Mesenchymal stem cell (in vitro differentiated cells and primary cell): Measurements from ENCODE around the gene NEK5.

Experiments used
- DNase-seq: peaks from one replicate; pipeline ENCODE4 v3.0.0-alpha.2; 2013
- H2AFZ ChIP-seq: one replicate; pipeline ENCODE4 v1.6.1; 2013; ENCODE audit warnings: low read depth, mild to moderate bottlenecking, control low read depth, inconsistent platforms, low read length, moderate library complexity
- H2AK5ac ChIP-seq: 2 replicates; pipeline ENCODE4 v1.6.1; 2013; ENCODE audit warnings: low read length, moderate library complexity, mild to moderate bottlenecking, inconsistent platforms; ENCODE audit not compliant: severe bottlenecking
- H2BK120ac ChIP-seq: one replicate; pipeline ENCODE4 v1.6.1; 2013; ENCODE audit warnings: low read depth, mild to moderate bottlenecking, inconsistent platforms, low read length, moderate library complexity
- H2BK12ac ChIP-seq, 2 experiments: one replicate each; pipeline ENCODE4 v1.6.1; 2013; ENCODE audit warnings: inconsistent platforms in 2 of 2, low read length in 2 of 2, mild to moderate bottlenecking in 2 of 2, moderate library complexity in 2 of 2, control low read depth in 1 of 2
- H2BK15ac ChIP-seq: one replicate; pipeline ENCODE4 v1.6.1; 2013; ENCODE audit warnings: mild to moderate bottlenecking, low read depth, inconsistent platforms; ENCODE audit not compliant: poor library complexity, severe bottlenecking
- H2BK5ac ChIP-seq: 2 replicates; pipeline ENCODE4 v1.6.1; 2013; ENCODE audit warnings: low read depth, mild to moderate bottlenecking, low read length, control low read depth, inconsistent platforms; ENCODE audit not compliant: poor library complexity, severe bottlenecking
- H3K14ac ChIP-seq, 2 experiments: one replicate each; pipeline ENCODE4 v1.6.1; 2013; ENCODE audit warnings: inconsistent platforms in 2 of 2, low read length in 2 of 2, control low read depth in 1 of 2, mild to moderate bottlenecking in 1 of 2, moderate library complexity in 1 of 2
- H3K18ac ChIP-seq, 2 experiments: one replicate each; pipeline ENCODE4 v1.6.1; 2013; ENCODE audit warnings: inconsistent platforms in 2 of 2, low read length in 2 of 2, control low read depth in 1 of 2, low read depth in 1 of 2, mild to moderate bottlenecking in 1 of 2
- H3K23ac ChIP-seq, 2 experiments: one replicate each; pipeline ENCODE4 v1.6.1; 2013; ENCODE audit warnings: inconsistent platforms in 2 of 2, low read length in 2 of 2, mild to moderate bottlenecking in 2 of 2, moderate library complexity in 2 of 2, control low read depth in 1 of 2
- H3K27ac ChIP-seq: 2 replicates; pipeline ENCODE4 v1.5.1; 2013; ENCODE audit warnings: mild to moderate bottlenecking, moderate library complexity, low read length, control low read depth, inconsistent platforms; ENCODE audit not compliant: poor library complexity, severe bottlenecking
- H3K27me3 ChIP-seq, 2 experiments: 2 replicates each; pipeline versions ENCODE4 v1.6.1 to v1.7.0; 2013; ENCODE audit warnings: low read length in 2 of 2, mild to moderate bottlenecking in 2 of 2, moderate library complexity in 2 of 2, control low read depth in 1 of 2, inconsistent platforms in 1 of 2; ENCODE audit not compliant: control insufficient read depth in 1 of 2, insufficient read depth in 1 of 2
- H3K36me3 ChIP-seq, 2 experiments: 2 replicates each; pipeline versions ENCODE4 v1.6.1 to v1.7.0; 2013; ENCODE audit warnings: low read length in 2 of 2, control low read depth in 1 of 2, inconsistent platforms in 1 of 2, low read depth in 1 of 2, mild to moderate bottlenecking in 1 of 2; ENCODE audit not compliant: insufficient read depth in 2 of 2, control insufficient read depth in 1 of 2
- H3K4ac ChIP-seq, 2 experiments: one replicate each; pipeline ENCODE4 v1.6.1; 2013; ENCODE audit warnings: inconsistent platforms in 2 of 2, low read length in 2 of 2, mild to moderate bottlenecking in 2 of 2, moderate library complexity in 2 of 2, control low read depth in 1 of 2, low read depth in 1 of 2
- H3K4me1 ChIP-seq: 2 replicates; pipeline ENCODE4 v1.6.1; 2013; ENCODE audit warnings: low read depth, low read length, control low read depth; ENCODE audit not compliant: control insufficient read depth, insufficient read depth
- H3K4me2 ChIP-seq: 2 replicates; pipeline ENCODE4 v1.6.1; 2013; ENCODE audit warnings: low read length, mild to moderate bottlenecking, inconsistent platforms; ENCODE audit not compliant: poor library complexity, severe bottlenecking
- H3K4me3 ChIP-seq, 2 experiments: 2 replicates each; pipeline versions ENCODE4 v1.5.1 to v1.7.0; 2013; ENCODE audit warnings: low read length in 2 of 2, mild to moderate bottlenecking in 2 of 2, control low read depth in 1 of 2, low read depth in 1 of 2; ENCODE audit not compliant: insufficient read depth in 1 of 2
- H3K79me1 ChIP-seq: replicated peaks from 2 replicates; pipeline ENCODE4 v1.6.1; 2013; ENCODE audit warnings: mild to moderate bottlenecking, control low read depth, low read length, inconsistent platforms; ENCODE audit not compliant: poor library complexity, severe bottlenecking
- H3K9ac ChIP-seq: 2 replicates; pipeline ENCODE4 v1.7.0; 2013; ENCODE audit warnings: mild to moderate bottlenecking, low read length, moderate library complexity
- H3K9me3 ChIP-seq: 2 replicates; pipeline ENCODE4 v1.7.0; 2013; ENCODE audit warnings: mild to moderate bottlenecking, low read length; ENCODE audit not compliant: control insufficient read depth
- H4K8ac ChIP-seq: one replicate; pipeline ENCODE4 v1.6.1; 2013; ENCODE audit warnings: inconsistent platforms, mild to moderate bottlenecking, low read length, moderate library complexity
- H4K91ac ChIP-seq: one replicate; pipeline ENCODE4 v1.6.1; 2013; ENCODE audit warnings: mild to moderate bottlenecking, low read length, inconsistent platforms
- WGBS: methylation state at CpG from one replicate; pipeline ENCODE4 v1.1.7; 2013; ENCODE audit warnings: mixed read lengths; 5-methylcytosine and 5-hydroxymethylcytosine counted together

Gene NEK5

DNA sequence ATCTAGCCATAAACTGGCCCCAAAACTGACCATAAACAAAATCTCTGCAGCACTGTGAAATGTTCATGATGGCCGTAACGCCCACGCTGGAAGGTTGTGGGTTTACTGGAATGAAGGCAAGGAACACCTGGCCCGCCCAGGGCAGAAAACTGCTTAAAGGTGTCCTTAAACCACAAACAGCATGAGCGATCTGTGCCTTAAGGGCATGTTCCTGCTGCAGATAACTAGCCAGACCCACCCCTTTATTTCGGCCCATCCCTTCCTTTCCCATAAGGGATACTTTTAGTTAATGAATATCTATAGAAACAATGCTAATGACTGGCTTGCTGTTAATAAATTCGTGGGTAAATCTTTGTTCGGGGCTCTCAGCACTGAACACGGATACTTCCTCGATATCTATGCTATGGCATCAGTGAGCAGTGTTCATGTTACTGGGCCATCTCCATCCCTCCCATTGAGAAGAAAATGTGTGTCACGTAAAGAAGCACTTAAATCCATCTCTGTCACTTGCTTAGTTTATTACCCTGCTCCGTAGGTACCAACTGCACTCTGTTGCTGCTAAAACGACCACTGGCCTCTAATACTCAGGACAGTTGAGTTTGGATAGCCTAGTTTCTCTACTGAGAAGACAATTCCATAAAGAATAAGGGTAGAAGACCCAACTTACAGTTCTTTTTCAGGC is 122.9 kb downstream of the NEK5 start:
- no peak overlapping the region for H2AK5ac ChIP-seq
- H3K9ac ChIP-seq: no peak overlapping the region
- no peak overlapping the region for H2BK15ac ChIP-seq
- peaks cover 11% of the 10 kb centered on the region for H3K79me1 ChIP-seq
- no peak overlapping the region for H4K8ac ChIP-seq
- H3K27me3 ChIP-seq: peaks cover 8 to 31% of the 10 kb centered on the region in 2 experiments
- H3K4me2 ChIP-seq: no peak overlapping the region
- no peak overlapping the region for H2BK120ac ChIP-seq
- no peak overlapping the region for H3K27ac ChIP-seq
- H3K4me3 ChIP-seq: no peak overlapping the region
- no peak overlapping the region for H3K4ac ChIP-seq
- no peak for DNase-seq
- peaks cover under 1% of the 10 kb centered on the region for H3K4me1 ChIP-seq
- 95% methylated on average over 11 of the region's 13 CpGs for WGBS
- no peak overlapping the region for H2BK12ac ChIP-seq
- no peak overlapping the region for H2BK5ac ChIP-seq
- no peak overlapping the region for H2AFZ ChIP-seq
- no peaks in the 10 kb centered on the region for H3K36me3 ChIP-seq
- no peaks in the 10 kb centered on the region for H3K9me3 ChIP-seq
- no peak overlapping the region for H3K23ac ChIP-seq
- no peak overlapping the region for H4K91ac ChIP-seq
- no peak overlapping the region for H3K18ac ChIP-seq
- H3K14ac ChIP-seq: no peak overlapping the region

DNA sequence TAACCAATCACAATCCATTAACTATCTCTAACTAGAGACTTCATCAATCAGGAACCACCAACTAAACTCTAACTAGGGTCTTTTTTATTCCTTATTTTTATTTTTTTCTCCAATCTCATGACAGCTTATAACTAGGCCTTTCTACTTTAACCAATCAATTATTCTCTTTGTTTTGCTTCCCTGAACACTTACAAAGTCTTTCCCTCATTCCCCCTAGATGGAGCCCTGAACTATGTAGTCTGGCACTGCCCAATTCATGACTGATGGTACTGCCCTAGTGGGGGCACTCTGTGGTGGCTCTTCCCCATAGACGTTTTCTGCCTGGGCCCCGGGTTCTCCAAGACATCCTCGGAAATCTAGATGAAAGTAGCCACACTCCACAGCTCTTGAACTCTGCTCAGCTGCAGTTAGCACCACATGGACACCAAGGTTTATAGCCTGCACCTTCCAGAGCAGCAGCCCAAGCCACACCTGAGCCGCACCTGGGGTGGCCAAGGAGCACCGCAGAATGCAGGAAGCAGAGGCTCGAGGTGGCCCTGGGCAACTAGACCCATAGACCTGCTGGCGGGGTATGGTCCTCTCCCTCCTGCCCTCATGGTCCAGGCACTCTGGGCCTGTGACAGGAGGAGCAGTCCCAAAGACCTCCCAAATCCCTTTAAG is 124.2 kb downstream of the NEK5 start:
- H4K8ac ChIP-seq: no peak overlapping the region
- H3K79me1 ChIP-seq: peaks cover 13% of the 10 kb centered on the region
- H3K9ac ChIP-seq: no peak overlapping the region
- H3K14ac ChIP-seq: no peak overlapping the region
- H3K4ac ChIP-seq: no peak overlapping the region
- H2AFZ ChIP-seq: no peak overlapping the region
- 90% methylated on average over 7 of the region's 7 CpGs for WGBS
- H2BK5ac ChIP-seq: no peak overlapping the region
- no peak overlapping the region for H3K4me2 ChIP-seq
- no peaks in the 10 kb centered on the region for H3K36me3 ChIP-seq
- no peak overlapping the region for H3K27ac ChIP-seq
- H3K23ac ChIP-seq: peak overlapping the region in 1 of 2 experiments; percentile 79
- H3K4me3 ChIP-seq: no peak overlapping the region
- H3K4me1 ChIP-seq: peaks cover 1% of the 10 kb centered on the region
- no peak overlapping the region for H2BK15ac ChIP-seq
- H2AK5ac ChIP-seq: no peak overlapping the region
- H3K18ac ChIP-seq: no peak overlapping the region
- DNase-seq: no peak
- peaks cover 18 to 22% of the 10 kb centered on the region in 2 experiments for H3K27me3 ChIP-seq
- no peak overlapping the region for H2BK120ac ChIP-seq
- H4K91ac ChIP-seq: no peak overlapping the region
- no peak overlapping the region for H2BK12ac ChIP-seq
- no peaks in the 10 kb centered on the region for H3K9me3 ChIP-seq

GRCh38 chr13:52003541-52003940 is 125.3 kb downstream of the NEK5 start:
- Histone ChIP-seq H3K9me3 (no peaks in the 10 kb centered on the region), H2AK5ac (no peak overlapping the region), H2AFZ (no peak overlapping the region), H3K23ac (no peak overlapping the region), H3K79me1 (peaks cover 11% of the 10 kb centered on the region), H3K9ac (no peak overlapping the region), H3K14ac (no peak overlapping the region), H3K27ac (no peak overlapping the region), H4K91ac (no peak overlapping the region), H3K4me3 (no peak overlapping the region), H2BK15ac (no peak overlapping the region), H3K36me3 (no peaks in the 10 kb centered on the region), H3K4me1 (peaks cover 4% of the 10 kb centered on the region), H2BK12ac (no peak overlapping the region), H4K8ac (no peak overlapping the region), H2BK120ac (no peak overlapping the region), H2BK5ac (no peak overlapping the region), H3K18ac (no peak overlapping the region), H3K4me2 (no peak overlapping the region), H3K27me3 (peaks cover 21 to 24% of the 10 kb centered on the region in 2 experiments), H3K4ac (no peak overlapping the region)
- 89% methylated on average over 4 of the region's 4 CpGs for WGBS
- DNase-seq: no peak

DNA sequence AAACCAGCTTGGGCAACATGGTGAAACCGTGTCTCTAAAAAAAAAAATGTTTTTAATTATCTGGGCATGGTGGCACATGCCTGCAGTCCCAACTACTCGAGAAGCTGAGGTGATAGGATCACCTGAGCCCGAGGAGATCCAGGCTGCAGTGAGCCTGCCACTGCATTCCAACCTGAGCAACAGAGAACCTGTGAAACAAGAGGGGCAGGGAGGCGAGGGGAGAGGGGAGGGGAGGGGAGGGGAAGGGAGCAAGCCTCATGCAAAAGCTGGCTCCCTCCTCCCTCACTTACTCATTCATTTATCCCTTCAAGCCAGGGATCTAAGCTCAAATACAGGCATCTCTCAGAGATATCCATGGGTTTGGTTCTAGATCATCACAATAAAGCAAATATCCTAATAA is 126.5 kb downstream of the NEK5 start:
- H2AK5ac ChIP-seq: no peak overlapping the region
- no peak overlapping the region for H3K18ac ChIP-seq
- no peak for DNase-seq
- H3K4ac ChIP-seq: no peak overlapping the region
- H3K4me1 ChIP-seq: peaks cover 7% of the 10 kb centered on the region
- H3K27me3 ChIP-seq: peaks cover 27 to 32% of the 10 kb centered on the region in 2 experiments
- H3K27ac ChIP-seq: no peak overlapping the region
- H3K9me3 ChIP-seq: no peaks in the 10 kb centered on the region
- peaks cover 12% of the 10 kb centered on the region for H3K79me1 ChIP-seq
- WGBS: 47% methylated on average over 3 of the region's 4 CpGs
- H3K4me3 ChIP-seq: no peak overlapping the region
- no peak overlapping the region for H2AFZ ChIP-seq
- no peak overlapping the region for H3K14ac ChIP-seq
- no peak overlapping the region for H3K9ac ChIP-seq
- no peak overlapping the region for H2BK5ac ChIP-seq
- H2BK15ac ChIP-seq: no peak overlapping the region
- no peak overlapping the region for H2BK12ac ChIP-seq
- no peak overlapping the region for H4K91ac ChIP-seq
- H2BK120ac ChIP-seq: no peak overlapping the region
- H3K4me2 ChIP-seq: no peak overlapping the region
- H3K36me3 ChIP-seq: no peaks in the 10 kb centered on the region
- no peak overlapping the region for H4K8ac ChIP-seq
- no peak overlapping the region for H3K23ac ChIP-seq
